Erythroblast (primary cell): ENCODE measurements around the gene IGSF9B.

ENCODE experiments used
- GATA1 ChIP-seq: IDR thresholded peaks from 2 replicates; pipeline ENCODE4 v1.6.1; 2011; ENCODE audit warnings: low read depth, mild to moderate bottlenecking, control low read depth, low read length, moderate library complexity
- POLR2A ChIP-seq: IDR thresholded peaks from 2 replicates; pipeline ENCODE4 v1.6.1; 2011; ENCODE audit warnings: mild to moderate bottlenecking, low read length

GRCh38 chr11:133936136-133936535 is 20.6 kb downstream of the IGSF9B start:
- no peak for TF ChIP-seq POLR2A
- no peak for TF ChIP-seq GATA1
